Cardiac septum (tissue), 1 donor: ENCODE data around the gene TEAD2. TPM values are rescaled to one million over a fixed set of nuclear protein-coding genes. Genes with fewer than 3 reads are reported as not detected.
A peak's percentile ranks its signal among the peaks of the same experiment; 100 is the strongest.
"Not testable (repeated sequence)": the region's sequence is repeated elsewhere in the genome, so short reads cannot be mapped to it uniquely, and the experiment has no call there.

Experiments
- DNase-seq: peaks from one replicate; pipeline ENCODE4 v3.0.0-alpha.2; 2020; ENCODE audit warnings: low spot score
- intact Hi-C: fragments of 100-400 bp; cut with DNase I; formaldehyde crosslinking; loops from one replicate; pipeline ENCODE4 v1.14.0; 2022
- total RNA-seq: library from RNA; stranded (reverse); fragmentation: NEBNext Ultra II Directional; extraction: Animal tissue kit (Norgen Biotek cat#: 25700); gene quantifications from one replicate; pipeline ENCODE4 v1.2.1, GENCODE V29; 2021
- donor health status: DM: no; HTN: no; CAD: no.

Gene TEAD2
- total RNA-seq, 1 donor from 2014 or later = 39.9 TPM

DNA sequence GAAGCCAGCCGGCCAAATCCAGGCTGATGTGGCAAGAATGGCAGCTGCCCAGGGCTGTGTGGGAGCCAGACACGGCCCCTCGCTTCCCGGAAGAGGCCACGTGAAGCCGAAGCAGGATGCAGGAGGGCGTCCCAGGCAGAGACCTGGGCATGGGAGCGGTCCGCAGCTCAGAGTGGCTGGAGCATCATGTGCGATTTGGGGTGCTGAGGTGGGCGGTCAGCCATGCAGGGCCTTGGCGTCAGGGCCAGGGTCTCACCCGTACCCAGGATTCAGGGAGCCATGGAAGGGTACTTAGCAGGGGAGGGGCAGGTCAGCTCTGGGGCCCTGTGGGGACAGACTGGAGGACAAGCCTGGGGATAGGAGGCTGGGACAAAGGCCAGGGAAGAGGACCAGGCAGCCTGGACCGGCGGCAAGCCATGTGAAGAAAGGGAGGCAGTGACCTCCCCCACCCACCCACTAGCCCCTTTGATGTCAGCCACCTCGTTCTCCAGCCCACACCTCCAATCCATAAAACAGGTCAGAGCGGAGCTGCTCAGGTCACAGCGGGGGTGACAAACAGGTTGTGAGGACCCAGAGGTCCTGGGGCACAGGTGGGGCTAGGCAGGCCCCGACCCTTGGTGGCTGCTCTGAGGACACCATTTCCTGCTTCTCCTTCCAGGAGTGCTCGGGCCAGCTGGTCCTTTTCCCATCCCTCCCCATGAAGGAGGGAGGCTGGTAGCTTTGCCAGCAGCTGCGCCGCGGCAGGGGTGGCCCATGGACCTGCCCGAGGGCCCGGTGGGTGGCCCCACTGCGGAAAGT lies 28.1 kb upstream of the TEAD2 start:
- intact Hi-C loops = no loop called here
- DNase-seq = no peak

GRCh38 chr19:49389406-49389805 lies 27.2 kb upstream of the TEAD2 start:
- intact Hi-C loops = no loop called here
- DNase-seq = no peak

- intact Hi-C loops = no loop called here
- DNase-seq = peak; percentile 90
Observed at GRCh38 chr19:49387936-49388372, 25.7 kb upstream of the TEAD2 start, which contains the start of gene KASH5. KASH5 (plus strand) TSS chr19:49388249; CDS start chr19:49390884, 2,635 bp downstream.

DNA sequence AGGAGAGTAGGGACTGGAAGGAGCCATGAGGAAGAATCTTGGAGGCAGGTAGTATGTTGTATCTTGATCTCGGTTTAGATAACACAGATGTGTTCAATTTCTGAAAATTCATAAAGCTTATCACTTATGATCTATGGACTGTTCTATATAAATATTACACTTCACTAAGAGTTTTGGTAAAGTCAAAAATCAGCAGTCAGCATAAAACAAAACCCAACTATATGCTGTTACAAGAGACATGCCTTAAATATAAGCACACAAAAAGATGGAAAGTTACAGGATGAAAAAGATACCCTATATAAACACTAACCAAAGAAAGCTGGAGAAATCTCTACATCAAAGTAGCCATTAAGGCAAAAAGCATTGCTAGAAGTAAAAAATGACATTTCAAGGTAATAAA lies 21.4 kb upstream of the TEAD2 start:
- no peak for DNase-seq
- intact Hi-C loops = no loop called here

DNA sequence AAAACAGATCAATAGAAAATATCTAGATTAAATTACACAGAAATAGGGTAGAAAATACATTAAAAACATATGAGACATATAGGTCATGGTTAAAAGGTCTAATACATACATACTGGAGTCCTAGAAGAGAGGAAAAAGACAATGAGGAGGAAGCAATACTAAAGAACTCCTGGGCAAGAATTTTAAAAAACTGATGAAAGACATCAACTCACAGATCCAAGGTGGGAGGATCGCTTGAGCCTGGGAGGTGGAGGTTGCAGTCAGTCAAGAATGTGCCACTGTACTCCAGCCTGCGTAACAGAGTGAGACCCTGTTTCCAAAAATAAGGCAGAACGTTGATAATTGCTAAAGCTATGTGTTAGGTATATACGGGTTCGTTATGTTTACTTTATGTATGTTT lies 20.4 kb upstream of the TEAD2 start:
- intact Hi-C loops = no loop called here
- no peak for DNase-seq

DNA sequence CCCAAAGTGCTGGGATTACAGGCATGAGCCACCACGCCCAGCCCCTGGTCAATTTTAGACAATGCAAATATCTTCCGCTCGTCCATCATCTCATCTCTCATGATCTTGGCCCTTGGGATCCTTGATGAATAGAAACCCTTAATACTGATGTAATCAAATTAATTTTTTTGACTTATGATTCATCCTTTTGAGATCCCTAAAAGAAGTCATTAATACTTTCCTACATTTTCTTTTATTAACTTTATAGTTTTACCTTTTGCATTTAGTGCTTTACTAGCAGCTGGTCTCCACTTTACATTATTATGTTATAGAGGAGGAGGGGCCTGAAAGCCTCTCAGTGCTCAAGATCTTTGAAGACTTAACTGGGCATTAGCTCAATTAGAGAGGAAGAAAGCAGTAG lies 18.2 kb upstream of the TEAD2 start:
- intact Hi-C loops = no loop called here
- DNase-seq = no peak

DNA sequence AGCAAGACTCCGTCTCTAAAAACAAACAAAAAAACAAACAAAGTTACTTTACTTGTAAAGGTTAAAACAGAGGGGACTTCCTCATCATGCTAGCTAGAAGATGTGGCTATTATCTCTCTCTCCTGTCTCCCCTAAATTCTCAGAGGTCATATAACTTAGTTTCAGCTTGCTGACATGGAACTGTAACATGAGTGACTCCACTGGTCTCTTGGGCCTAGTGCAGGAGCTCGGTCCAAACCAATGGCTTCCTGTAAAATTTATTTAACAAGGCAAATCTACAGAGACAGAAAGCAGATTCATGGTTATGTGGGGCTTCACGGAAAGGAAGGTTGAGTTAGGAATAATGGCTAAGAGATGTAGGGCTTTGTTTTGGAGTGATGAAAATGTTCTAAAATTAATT lies 16.3 kb upstream of the TEAD2 start:
- DNase-seq = no peak
- intact Hi-C loops = no loop called here

DNA sequence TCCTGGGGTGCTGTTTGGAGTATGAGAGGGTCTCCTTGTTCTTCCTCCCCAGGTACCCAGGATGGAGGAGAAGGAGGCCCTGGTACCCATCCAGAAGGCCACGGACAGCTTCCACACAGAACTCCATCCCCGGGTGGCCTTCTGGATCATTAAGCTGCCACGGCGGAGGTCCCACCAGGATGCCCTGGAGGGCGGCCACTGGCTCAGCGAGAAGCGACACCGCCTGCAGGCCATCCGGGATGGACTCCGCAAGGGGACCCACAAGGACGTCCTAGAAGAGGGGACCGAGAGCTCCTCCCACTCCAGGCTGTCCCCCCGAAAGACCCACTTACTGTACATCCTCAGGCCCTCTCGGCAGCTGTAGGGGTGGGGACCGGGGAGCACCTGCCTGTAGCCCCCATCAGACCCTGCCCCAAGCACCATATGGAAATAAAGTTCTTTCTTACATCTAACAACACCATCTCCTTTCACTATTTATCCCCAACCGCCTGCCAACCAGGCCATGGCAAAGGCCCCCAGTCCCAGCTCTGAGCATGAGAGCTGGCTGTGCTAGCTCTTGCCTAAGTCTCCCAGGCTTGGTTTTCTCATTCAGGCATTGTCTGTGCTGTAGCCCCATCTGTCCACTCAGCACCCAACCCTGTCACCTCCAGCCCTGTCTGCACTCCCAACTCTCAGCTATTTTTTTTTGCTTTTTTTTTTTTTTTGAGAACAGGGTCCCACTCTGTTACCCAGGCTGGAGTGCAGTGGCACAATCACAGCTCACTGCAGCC lies 12.6 kb upstream of the TEAD2 start:
- no peak for DNase-seq
- intact Hi-C loops = no loop called here

DNA sequence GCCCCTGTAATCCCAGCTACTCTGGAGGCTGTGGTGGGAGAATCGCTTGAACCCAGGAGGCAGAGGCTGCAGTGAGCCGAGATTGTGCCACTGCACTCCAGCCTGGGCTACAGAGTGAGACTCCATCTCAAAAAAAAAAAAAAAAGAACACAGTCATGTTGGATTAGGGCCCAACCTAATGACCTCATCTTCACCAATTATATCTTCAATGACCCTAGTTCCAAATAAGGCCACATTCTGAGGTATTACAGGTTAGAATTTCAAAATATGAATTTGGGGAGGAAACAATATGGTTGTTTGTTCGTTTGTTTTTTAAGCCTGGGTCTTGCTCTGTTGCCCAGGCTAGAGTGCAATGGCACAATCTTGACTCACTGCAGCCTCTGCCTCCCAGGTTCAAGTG lies 11.0 kb upstream of the TEAD2 start:
- DNase-seq, intact Hi-C loops: not testable (repeated sequence)

- DNase-seq = no peak
- intact Hi-C loops = no loop called here
Observed at GRCh38 chr19:49371184-49371583, 9.0 kb upstream of the TEAD2 start.

DNA sequence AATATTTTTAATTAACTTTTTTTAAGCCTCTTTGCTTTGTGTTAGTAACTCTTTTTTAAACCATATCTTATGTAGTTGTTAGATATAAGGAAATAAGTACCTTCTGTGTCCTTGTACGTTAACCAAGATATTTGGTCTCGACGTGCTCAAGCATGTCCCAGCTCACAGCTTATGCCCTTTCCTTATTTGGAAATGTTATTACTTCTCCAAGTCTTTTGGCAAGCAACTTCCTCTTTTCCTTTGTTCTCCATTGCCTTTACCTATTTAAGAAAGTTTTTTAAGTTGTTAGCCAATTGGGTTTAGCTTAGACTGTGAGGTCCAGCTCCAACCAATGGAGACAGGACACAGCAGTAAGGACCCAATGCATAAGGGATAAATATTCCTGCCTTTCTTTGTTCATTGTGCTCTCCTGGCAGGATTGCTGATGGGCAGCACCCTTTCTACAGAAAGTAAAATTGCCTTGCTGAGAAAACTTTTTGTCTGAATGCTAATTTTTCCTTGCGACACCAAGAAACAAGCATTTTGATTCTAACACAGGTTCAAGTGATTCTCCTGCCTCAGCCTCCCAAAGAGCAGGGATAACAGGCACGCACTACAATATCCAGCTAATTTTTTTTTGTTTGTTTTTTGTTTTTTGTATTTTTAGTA lies 6.6 kb upstream of the TEAD2 start:
- intact Hi-C loops = no loop called here
- DNase-seq = no peak

DNA sequence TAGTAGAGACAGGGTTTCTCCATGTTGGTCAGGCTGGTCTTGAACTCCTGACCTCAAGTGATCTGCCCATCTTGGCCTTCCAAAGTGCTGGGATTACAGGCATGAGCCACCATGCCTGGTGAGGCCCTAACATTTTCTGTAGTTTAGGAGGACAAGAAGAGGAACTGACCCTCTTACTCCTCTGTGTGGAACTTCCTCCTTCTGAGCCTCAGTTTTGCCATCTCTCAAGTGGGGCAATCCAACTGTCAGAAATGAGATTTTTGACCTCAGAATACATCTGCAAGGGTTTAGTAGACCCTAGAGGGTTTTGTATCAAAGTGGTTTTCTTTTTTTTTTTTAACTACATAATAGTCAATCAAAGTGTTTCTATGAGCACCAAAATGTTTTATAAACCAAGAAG lies 3.9 kb upstream of the TEAD2 start:
- intact Hi-C loops = no loop called here
- DNase-seq = no peak

GRCh38 chr19:49364083-49364737 lies 2.0 kb upstream of the TEAD2 start:
- DNase-seq = no peak
- intact Hi-C loops = no loop called here

- DNase-seq = peak; percentile 99
- intact Hi-C loops = loop anchor here (2.0 kb wide), 1 partner anchor 79 kb away; no protein-coding TSS in a partner anchor
Observed at GRCh38 chr19:49363268-49364082, 1.3 kb upstream of the TEAD2 start, which contains the start of gene DKKL1. DKKL1 (plus strand) TSS chr19:49363877; CDS start chr19:49363999, 122 bp downstream.

DNA sequence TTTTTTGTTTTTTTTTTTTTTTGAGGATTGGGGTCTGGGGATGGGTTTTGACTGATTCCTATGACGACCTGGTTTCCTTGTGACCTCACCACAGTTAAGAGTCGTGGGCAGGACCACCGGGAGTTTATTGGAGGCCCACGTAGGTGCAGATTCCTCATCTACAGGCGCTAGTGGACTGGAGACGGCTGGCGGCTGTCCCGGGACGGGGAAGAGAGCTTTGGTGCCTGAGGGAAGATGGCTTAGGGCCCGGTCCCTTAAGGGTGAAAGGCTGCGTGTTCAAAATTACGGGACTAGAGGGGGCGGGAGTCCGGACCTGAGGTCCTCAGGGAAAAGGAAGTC lies 682 bp upstream of the TEAD2 start:
- intact Hi-C loops = loop anchor here (2.0 kb wide), 1 partner anchor 80 kb away; no protein-coding TSS in a partner anchor
- DNase-seq = no peak

DNA sequence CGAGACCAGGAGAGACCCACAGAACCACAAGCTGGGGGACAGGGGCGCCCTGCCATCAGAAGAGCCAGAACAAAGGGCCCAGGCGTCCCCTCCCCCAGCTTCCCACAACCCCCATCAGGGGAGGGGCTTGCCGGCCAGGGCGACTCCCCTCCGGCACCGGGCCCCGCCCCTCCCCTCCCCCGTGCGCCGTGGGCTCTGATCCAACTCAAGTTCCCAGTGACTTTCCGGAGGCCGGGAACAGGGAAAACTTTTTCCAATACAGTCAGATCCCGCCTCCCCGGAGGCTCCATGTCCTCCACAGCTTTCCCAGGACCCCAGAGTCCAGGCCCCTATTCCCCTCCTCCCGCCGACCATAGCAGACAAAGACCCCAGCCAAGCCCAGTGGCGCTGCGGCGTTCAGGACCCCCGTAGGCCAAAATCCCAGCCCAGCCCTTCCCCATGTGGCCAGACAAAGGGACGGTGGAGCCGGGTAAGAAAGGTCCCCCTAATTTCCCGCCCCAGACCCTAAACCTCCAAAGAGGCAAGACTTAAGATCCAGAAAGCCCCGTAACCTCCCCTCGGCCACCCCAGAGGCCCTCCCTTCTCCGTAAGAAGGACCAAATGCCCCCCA lies 673 bp downstream of the TEAD2 start:
- intact Hi-C loops = loop anchor here (2.0 kb wide), 2 partner anchors 21 to 81 kb away; no protein-coding TSS in a partner anchor
- peak; percentile 87 for DNase-seq

DNA sequence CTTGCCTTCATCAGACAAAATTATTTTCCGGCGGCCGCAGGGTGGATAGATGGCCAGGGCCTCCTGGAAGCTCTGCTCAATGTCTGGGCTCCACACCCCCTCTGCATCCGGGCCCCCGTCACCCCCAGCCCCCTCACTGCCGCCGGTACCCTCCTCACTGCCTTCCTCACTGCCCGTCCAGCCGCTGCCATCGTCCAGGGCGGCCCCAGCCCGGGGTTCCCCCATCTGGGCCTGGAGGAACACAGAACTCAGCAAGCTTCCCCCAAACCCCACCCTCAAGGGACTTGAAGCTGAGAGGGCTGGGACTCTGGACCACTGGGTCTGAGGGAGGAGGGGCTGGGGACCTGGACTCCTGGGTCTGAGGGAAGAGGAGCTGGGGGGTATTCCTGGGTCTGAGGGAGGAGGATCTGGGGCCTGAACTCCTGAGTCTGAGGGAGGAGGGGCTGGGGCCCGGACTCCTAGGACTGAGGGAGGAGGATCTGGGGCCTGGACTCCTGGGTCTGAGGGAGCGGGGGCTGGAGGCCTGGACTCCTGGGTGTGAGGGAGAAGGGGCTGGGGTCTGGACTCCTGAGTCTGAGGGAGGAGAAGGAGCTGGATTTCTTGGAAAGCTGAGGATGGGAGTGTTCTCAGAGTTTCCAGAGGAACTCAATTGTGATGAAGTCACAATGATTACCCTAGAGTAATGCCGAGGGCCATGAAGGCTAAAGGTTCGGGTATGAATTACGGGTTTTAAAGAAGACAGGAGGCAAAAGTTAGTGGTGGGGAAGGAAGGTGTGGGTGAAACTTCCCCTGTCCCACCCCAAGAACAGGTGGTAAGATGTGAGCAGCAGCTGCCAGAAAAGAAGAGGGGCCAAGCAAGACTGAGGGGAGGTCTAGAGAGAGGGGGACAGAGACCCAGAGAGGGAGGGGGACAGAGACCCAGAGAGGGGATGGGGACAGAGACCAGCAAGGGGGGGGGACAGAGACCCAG lies 2.1 kb downstream of the TEAD2 start:
- intact Hi-C loops = loop anchor here (2.0 kb wide), 1 partner anchor 19 kb away; no protein-coding TSS in a partner anchor
- DNase-seq = no peak
